ENCODE results near the gene RASGRF2.
"Not testable (repeated sequence)": the region's sequence is repeated elsewhere in the genome, so short reads cannot be mapped to it uniquely, and the experiment has no call there.

DNA sequence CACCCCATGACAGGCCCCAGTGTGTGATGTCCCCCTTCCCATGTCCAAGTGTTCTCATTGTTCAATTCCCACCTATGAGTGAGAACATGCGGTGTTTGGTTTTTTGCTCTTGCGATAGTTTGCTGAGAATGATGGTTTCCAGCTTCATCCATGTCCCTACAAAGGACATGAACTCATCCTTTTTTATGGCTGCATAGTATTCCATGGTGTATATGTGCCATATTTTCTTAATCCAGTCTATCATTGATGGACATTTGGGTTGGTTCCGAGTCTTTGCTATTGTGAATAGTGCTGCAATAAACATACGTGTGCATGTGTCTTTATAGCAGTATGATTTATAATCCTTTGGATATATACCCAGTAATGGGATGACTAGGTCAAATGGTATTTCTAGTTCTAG lies 93.1 kb downstream of the RASGRF2 start:
- not testable (repeated sequence) for TF ChIP-seq EZH2 (IDR thresholded peaks at IDR 0.05; ENCODE audit: low read depth)
- TF ChIP-seq, protein P1, sequence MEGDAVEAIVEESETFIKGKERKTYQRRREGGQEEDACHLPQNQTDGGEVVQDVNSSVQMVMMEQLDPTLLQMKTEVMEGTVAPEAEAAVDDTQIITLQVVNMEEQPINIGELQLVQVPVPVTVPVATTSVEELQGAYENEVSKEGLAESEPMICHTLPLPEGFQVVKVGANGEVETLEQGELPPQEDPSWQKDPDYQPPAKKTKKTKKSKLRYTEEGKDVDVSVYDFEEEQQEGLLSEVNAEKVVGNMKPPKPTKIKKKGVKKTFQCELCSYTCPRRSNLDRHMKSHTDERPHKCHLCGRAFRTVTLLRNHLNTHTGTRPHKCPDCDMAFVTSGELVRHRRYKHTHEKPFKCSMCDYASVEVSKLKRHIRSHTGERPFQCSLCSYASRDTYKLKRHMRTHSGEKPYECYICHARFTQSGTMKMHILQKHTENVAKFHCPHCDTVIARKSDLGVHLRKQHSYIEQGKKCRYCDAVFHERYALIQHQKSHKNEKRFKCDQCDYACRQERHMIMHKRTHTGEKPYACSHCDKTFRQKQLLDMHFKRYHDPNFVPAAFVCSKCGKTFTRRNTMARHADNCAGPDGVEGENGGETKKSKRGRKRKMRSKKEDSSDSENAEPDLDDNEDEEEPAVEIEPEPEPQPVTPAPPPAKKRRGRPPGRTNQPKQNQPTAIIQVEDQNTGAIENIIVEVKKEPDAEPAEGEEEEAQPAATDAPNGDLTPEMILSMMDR (conservative IDR thresholded peaks at IDR 0.05): not testable (repeated sequence)
